IgD-negative memory B cell (primary cell): ENCODE results near the gene ALDH4A1. TPM values are rescaled to one million over a fixed set of nuclear protein-coding genes. Genes with fewer than 3 reads are reported as not detected.

ENCODE experiments used
- H3K27ac Mint-ChIP-seq, 3 donors: one replicate each; pipeline ENCODE4 v1.8.0; 2020 to 2022; ENCODE audit warnings: mild to moderate bottlenecking in 3 of 3, mixed read lengths in 3 of 3, moderate library complexity in 1 of 3
- H3K27me3 Mint-ChIP-seq: one replicate; pipeline ENCODE4 v1.8.0; 2021; ENCODE audit warnings: mixed read lengths
- H3K36me3 Mint-ChIP-seq: one replicate; pipeline ENCODE4 v1.8.0; 2020; ENCODE audit warnings: mild to moderate bottlenecking, mixed read lengths
- H3K4me1 Mint-ChIP-seq, 3 donors: one replicate each; pipeline ENCODE4 v1.8.0; 2020 to 2022; ENCODE audit warnings: mixed read lengths in 3 of 3, mild to moderate bottlenecking in 1 of 3
- H3K4me3 Mint-ChIP-seq, 4 donors: one replicate each; pipeline ENCODE4 v1.8.0; 2020 to 2022; ENCODE audit warnings: mild to moderate bottlenecking in 4 of 4, mixed read lengths in 4 of 4, moderate library complexity in 3 of 4
- H3K9me3 Mint-ChIP-seq, 3 donors: one replicate each; pipeline ENCODE4 v1.8.0; 2020 to 2021; ENCODE audit warnings: mixed read lengths in 3 of 3, mild to moderate bottlenecking in 1 of 3
- polyA plus RNA-seq: library from polyadenylated mRNA; unstranded; fragments of 300-500 nt; fragmentation: Illumina TruSeq; gene quantifications from one replicate; pipeline ENCODE4 v1.2.3, GENCODE V29; 2021

Gene ALDH4A1
- polyA plus RNA-seq, 1 donor from 2014 or later = 2.8 TPM

- Mint-ChIP-seq H3K36me3 (no peaks in the 10 kb centered on the region), H3K4me3 (peak overlapping the region in 3 of 4 donors; percentile 18 to 61 (median 55)), H3K9me3 (no peaks in the 10 kb centered on the region), H3K4me1 (peaks cover 32 to 55% (median 48%) of the 10 kb centered on the region in 3 donors), H3K27me3 (no peaks in the 10 kb centered on the region), H3K27ac (peak overlapping the region in 2 of 3 donors; percentile 59 to 86)
Measured at GRCh38 chr1:18931730-18932129, 29.4 kb upstream of the ALDH4A1 start.

GRCh38 chr1:18929686-18930085 is 27.3 kb upstream of the ALDH4A1 start:
- H3K4me3 Mint-ChIP-seq = peak overlapping the region in 1 of 4 donors; percentile 70
- H3K4me1 Mint-ChIP-seq = peaks cover 34 to 58% (median 57%) of the 10 kb centered on the region in 3 donors
- peak overlapping the region; percentile 8 to 84 (median 73) for H3K27ac Mint-ChIP-seq
- no peaks in the 10 kb centered on the region for H3K27me3 Mint-ChIP-seq
- no peaks in the 10 kb centered on the region for H3K36me3 Mint-ChIP-seq
- H3K9me3 Mint-ChIP-seq = no peaks in the 10 kb centered on the region

GRCh38 chr1:18928985-18929384 is 26.6 kb upstream of the ALDH4A1 start:
- Mint-ChIP-seq H3K27ac (peak overlapping the region in 1 of 3 donors; percentile 54), H3K27me3 (no peaks in the 10 kb centered on the region), H3K4me3 (peak overlapping the region in 1 of 4 donors; percentile 51), H3K4me1 (peaks cover 30 to 60% (median 53%) of the 10 kb centered on the region in 3 donors), H3K36me3 (no peaks in the 10 kb centered on the region), H3K9me3 (no peaks in the 10 kb centered on the region)

- peak overlapping the region in 2 of 3 donors; percentile 54 to 91 for H3K27ac Mint-ChIP-seq
- H3K4me1 Mint-ChIP-seq = peaks cover 35 to 62% (median 57%) of the 10 kb centered on the region in 3 donors
- no peaks in the 10 kb centered on the region for H3K36me3 Mint-ChIP-seq
- no peaks in the 10 kb centered on the region for H3K27me3 Mint-ChIP-seq
- peak overlapping the region in 3 of 4 donors; percentile 82 to 95 (median 83) for H3K4me3 Mint-ChIP-seq
- H3K9me3 Mint-ChIP-seq = no peaks in the 10 kb centered on the region
Measured at GRCh38 chr1:18928406-18928805, 26.1 kb upstream of the ALDH4A1 start.

- peaks cover 36 to 63% (median 58%) of the 10 kb centered on the region in 3 donors for H3K4me1 Mint-ChIP-seq
Measured at GRCh38 chr1:18927654-18928272, 25.4 kb upstream of the ALDH4A1 start.

GRCh38 chr1:18927082-18927653 is 24.8 kb upstream of the ALDH4A1 start:
- H3K9me3 Mint-ChIP-seq = no peaks in the 10 kb centered on the region
- H3K27ac Mint-ChIP-seq = peak overlapping the region; percentile 30 to 93 (median 91)
- no peaks in the 10 kb centered on the region for H3K36me3 Mint-ChIP-seq
- peak overlapping the region; percentile 61 to 95 (median 82) for H3K4me3 Mint-ChIP-seq
- no peaks in the 10 kb centered on the region for H3K27me3 Mint-ChIP-seq
- H3K4me1 Mint-ChIP-seq = peaks cover 30 to 57% (median 54%) of the 10 kb centered on the region in 3 donors

More at GRCh38 chr1:18927654-18928272, 25.4 kb upstream of the ALDH4A1 start:
- no peaks in the 10 kb centered on the region for H3K27me3 Mint-ChIP-seq
- H3K27ac Mint-ChIP-seq = peak overlapping the region; percentile 30 to 91 (median 54)
- H3K4me3 Mint-ChIP-seq = peak overlapping the region; percentile 61 to 95 (median 82)
- H3K9me3 Mint-ChIP-seq = no peaks in the 10 kb centered on the region
- no peaks in the 10 kb centered on the region for H3K36me3 Mint-ChIP-seq

- Mint-ChIP-seq H3K4me1 (peaks cover 23 to 51% (median 48%) of the 10 kb centered on the region in 3 donors), H3K27ac (peak overlapping the region; percentile 30 to 93 (median 91)), H3K27me3 (no peaks in the 10 kb centered on the region), H3K4me3 (peak overlapping the region; percentile 61 to 95 (median 82)), H3K9me3 (no peaks in the 10 kb centered on the region), H3K36me3 (no peaks in the 10 kb centered on the region)
Measured at GRCh38 chr1:18926315-18927081, 24.1 kb upstream of the ALDH4A1 start.

GRCh38 chr1:18925279-18925678 is 22.9 kb upstream of the ALDH4A1 start:
- Mint-ChIP-seq H3K27me3 (no peaks in the 10 kb centered on the region), H3K9me3 (no peaks in the 10 kb centered on the region), H3K4me3 (peak overlapping the region in 2 of 4 donors; percentile 65 to 71), H3K36me3 (no peaks in the 10 kb centered on the region), H3K27ac (no peak overlapping the region), H3K4me1 (peaks cover 19 to 40% (median 39%) of the 10 kb centered on the region in 3 donors)

GRCh38 chr1:18924221-18924691 is 21.9 kb upstream of the ALDH4A1 start:
- peaks cover 2% of the 10 kb centered on the region for H3K36me3 Mint-ChIP-seq
- H3K9me3 Mint-ChIP-seq = no peaks in the 10 kb centered on the region
- H3K27me3 Mint-ChIP-seq = no peaks in the 10 kb centered on the region
- no peak overlapping the region for H3K27ac Mint-ChIP-seq
- H3K4me3 Mint-ChIP-seq = peak overlapping the region in 2 of 4 donors; percentile 12 to 27
- peaks cover 19 to 33% (median 32%) of the 10 kb centered on the region in 3 donors for H3K4me1 Mint-ChIP-seq

GRCh38 chr1:18923756-18924211 is 21.4 kb upstream of the ALDH4A1 start:
- H3K27me3 Mint-ChIP-seq = no peaks in the 10 kb centered on the region
- H3K4me1 Mint-ChIP-seq = peaks cover 19 to 30% (median 29%) of the 10 kb centered on the region in 3 donors
- H3K4me3 Mint-ChIP-seq = peak overlapping the region in 2 of 4 donors; percentile 40 to 51
- H3K27ac Mint-ChIP-seq = peak overlapping the region in 1 of 3 donors; percentile 20
- no peaks in the 10 kb centered on the region for H3K9me3 Mint-ChIP-seq
- peaks cover 2% of the 10 kb centered on the region for H3K36me3 Mint-ChIP-seq

GRCh38 chr1:18922848-18923755 is 20.7 kb upstream of the ALDH4A1 start:
- Mint-ChIP-seq H3K36me3 (peaks cover 2% of the 10 kb centered on the region), H3K27me3 (no peaks in the 10 kb centered on the region), H3K4me3 (peak overlapping the region in 3 of 4 donors; percentile 40 to 69 (median 66)), H3K9me3 (no peaks in the 10 kb centered on the region), H3K27ac (peak overlapping the region in 2 of 3 donors; percentile 20 to 58), H3K4me1 (peaks cover 19 to 24% (median 23%) of the 10 kb centered on the region in 3 donors)

- Mint-ChIP-seq H3K27me3 (no peaks in the 10 kb centered on the region), H3K27ac (no peak overlapping the region), H3K4me1 (peaks cover 13 to 20% (median 17%) of the 10 kb centered on the region in 3 donors)
Measured at GRCh38 chr1:18922319-18922726, 20.0 kb upstream of the ALDH4A1 start.

GRCh38 chr1:18921516-18922251 is 19.3 kb upstream of the ALDH4A1 start:
- Mint-ChIP-seq H3K27me3 (no peaks in the 10 kb centered on the region), H3K27ac (peak overlapping the region in 2 of 3 donors; percentile 19 to 32), H3K36me3 (peaks cover 5% of the 10 kb centered on the region), H3K4me1 (peaks cover 11 to 16% (median 16%) of the 10 kb centered on the region in 3 donors), H3K4me3 (peak overlapping the region in 1 of 4 donors; percentile 32), H3K9me3 (no peaks in the 10 kb centered on the region)

More at GRCh38 chr1:18922319-18922726, 20.0 kb upstream of the ALDH4A1 start:
- Mint-ChIP-seq H3K9me3 (no peaks in the 10 kb centered on the region), H3K36me3 (peaks cover 2% of the 10 kb centered on the region), H3K4me3 (no peak overlapping the region)
